Measurements from ENCODE around the gene DDX52. TPM values are rescaled to one million over a fixed set of nuclear protein-coding genes. Genes with fewer than 3 reads are reported as not detected.
"Not testable (repeated sequence)": the region's sequence is repeated elsewhere in the genome, so short reads cannot be mapped to it uniquely, and the experiment has no call there.

DDX52 gene
- total RNA-seq, result 34.7 and 39.2 TPM in 2 replicates

GRCh38 chr17:37643118-37643766, at the start of gene DDX52:
Gene DDX52, minus strand, starts transcription at chr17:37643446. Its CDS starts 26 bp downstream, at chr17:37643420.
- intact Hi-C loops (cut with micrococcal nuclease), result loop anchor here (1.0 kb wide), 2 partner anchors 34 to 148 kb away; partner anchors contain the start of gene SYNRG

- intact Hi-C loops (cut with micrococcal nuclease), result no loop called here
These were observed 48.6 kb upstream of the DDX52 start for GRCh38 chr17:37691807-37692206.

GRCh38 chr17:37689317-37689716, 46.1 kb upstream of the DDX52 start:
- intact Hi-C loops (cut with micrococcal nuclease), result no loop called here

GRCh38 chr17:37683454-37683984, 40.3 kb upstream of the DDX52 start:
- intact Hi-C loops (cut with micrococcal nuclease), result no loop called here

- intact Hi-C loops (cut with micrococcal nuclease), result no loop called here
These were observed 38.8 kb upstream of the DDX52 start for GRCh38 chr17:37682007-37682406.

GRCh38 chr17:37679995-37680394, 36.7 kb upstream of the DDX52 start:
- intact Hi-C loops (cut with micrococcal nuclease), result not testable (repeated sequence)

- intact Hi-C loops (cut with micrococcal nuclease), result no loop called here
These were observed 34.8 kb upstream of the DDX52 start for GRCh38 chr17:37678036-37678435.

- intact Hi-C loops (cut with micrococcal nuclease), result no loop called here
These were observed 33.8 kb upstream of the DDX52 start for GRCh38 chr17:37677021-37677420.

GRCh38 chr17:37676115-37676925, 33.1 kb upstream of the DDX52 start:
- intact Hi-C loops (cut with micrococcal nuclease), result no loop called here

- intact Hi-C loops (cut with micrococcal nuclease), result no loop called here
These were observed 31.3 kb upstream of the DDX52 start for GRCh38 chr17:37674511-37674910.

- intact Hi-C loops (cut with micrococcal nuclease), result no loop called here
These were observed 30.1 kb upstream of the DDX52 start for GRCh38 chr17:37673386-37673785.

- intact Hi-C loops (cut with micrococcal nuclease), result no loop called here
These were observed 29.4 kb upstream of the DDX52 start for GRCh38 chr17:37672548-37673078.

- intact Hi-C loops (cut with micrococcal nuclease), result no loop called here
These were observed 28.7 kb upstream of the DDX52 start for GRCh38 chr17:37671824-37672547.

GRCh38 chr17:37671028-37671823, 28.0 kb upstream of the DDX52 start:
- intact Hi-C loops (cut with micrococcal nuclease), result no loop called here

- intact Hi-C loops (cut with micrococcal nuclease), result no loop called here
These were observed 23.8 kb upstream of the DDX52 start for GRCh38 chr17:37667039-37667438.

GRCh38 chr17:37664214-37664613, 21.0 kb upstream of the DDX52 start:
- intact Hi-C loops (cut with micrococcal nuclease), result no loop called here

GRCh38 chr17:37662353-37662752, 19.1 kb upstream of the DDX52 start:
- intact Hi-C loops (cut with micrococcal nuclease), result no loop called here

GRCh38 chr17:37661400-37662014, 18.3 kb upstream of the DDX52 start:
- intact Hi-C loops (cut with micrococcal nuclease), result no loop called here

- intact Hi-C loops (cut with micrococcal nuclease), result no loop called here
These were observed 16.7 kb upstream of the DDX52 start for GRCh38 chr17:37659925-37660324.

- intact Hi-C loops (cut with micrococcal nuclease), result no loop called here
These were observed 14.0 kb upstream of the DDX52 start for GRCh38 chr17:37657202-37657601.
